ENCODE results near the gene SHANK1.

DNA sequence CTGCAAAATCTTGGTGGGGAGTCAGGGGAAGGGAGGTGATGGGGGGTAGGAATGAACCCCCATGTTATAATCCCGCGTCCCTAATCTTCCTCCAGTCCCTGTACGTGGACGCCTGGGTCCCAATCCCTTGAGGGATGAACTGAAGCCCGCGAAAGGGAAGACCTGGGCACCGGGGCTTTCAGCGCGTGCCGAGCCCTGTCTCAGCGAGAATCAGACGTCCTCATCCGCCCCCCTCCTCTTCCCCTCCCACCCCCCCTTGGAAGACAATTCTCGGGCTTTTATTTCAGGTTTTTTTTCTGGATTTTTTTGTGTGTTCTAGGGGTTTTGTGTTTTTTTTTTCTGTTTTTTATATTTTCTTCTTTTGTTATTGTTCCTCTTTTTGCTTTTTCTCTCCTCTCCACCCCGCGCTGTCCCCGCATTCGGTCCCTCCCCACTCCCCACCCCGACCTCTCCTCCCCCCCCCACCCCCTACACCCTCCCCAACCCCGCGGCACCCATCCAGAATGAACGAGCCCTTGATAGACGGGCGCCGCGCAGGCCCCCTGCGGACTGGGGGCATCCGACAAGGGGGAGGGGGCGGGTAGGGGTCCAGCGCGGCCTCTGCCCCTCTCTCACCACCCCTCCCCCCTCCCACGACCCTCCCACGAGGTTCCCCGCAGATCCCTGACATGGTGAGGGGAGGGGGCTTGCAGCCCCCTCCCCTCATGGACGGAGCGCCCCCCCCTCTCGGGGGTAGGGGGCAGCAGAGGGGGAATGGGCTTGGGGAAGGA is 60.1 kb downstream of the SHANK1 start:
- TF ChIP-seq POLR2AphosphoS5 (IDR thresholded peaks at IDR 0.05; ENCODE audit: low read depth, low read length) (no peak), SIN3A (IDR thresholded peaks at IDR 0.05; ENCODE audit: borderline replicate concordance, insufficient read depth, low read length) (no peak), TAF1 (IDR thresholded peaks at IDR 0.05; ENCODE audit: borderline replicate concordance, insufficient read depth, low read length) (no peak)

Measured in PFSK-1 (cell line).